Mesodermal cell (in vitro differentiated cells): ENCODE measurements around the gene LEMD3.

ENCODE experiments used
- H3K27ac ChIP-seq: 2 replicates; pipeline ENCODE4 v1.7.0; 2013; ENCODE audit warnings: mild to moderate bottlenecking, low read depth, low read length, moderate library complexity; ENCODE audit not compliant: severe bottlenecking
- H3K36me3 ChIP-seq: 2 replicates; pipeline ENCODE4 v1.7.1; 2013; ENCODE audit warnings: mild to moderate bottlenecking, low read length, moderate library complexity; ENCODE audit not compliant: control insufficient read depth, insufficient read depth
- H3K4me1 ChIP-seq: one replicate; pipeline ENCODE4 v1.7.1; 2013; ENCODE audit warnings: mild to moderate bottlenecking, low read length; ENCODE audit not compliant: insufficient read depth, control insufficient read depth, poor library complexity, severe bottlenecking
- H3K4me3 ChIP-seq: 2 replicates; pipeline ENCODE4 v1.7.0; 2013; ENCODE audit warnings: low read length, control low read depth, mild to moderate bottlenecking; ENCODE audit not compliant: insufficient read depth, poor library complexity, severe bottlenecking; ENCODE audit errors: extremely low read depth
- H3K9me3 ChIP-seq: 2 replicates; pipeline ENCODE4 v1.7.1; 2013; ENCODE audit warnings: mild to moderate bottlenecking, low read length, moderate library complexity; ENCODE audit not compliant: control insufficient read depth
- WGBS, 2 experiments: methylation state at CpG; one replicate each; pipeline ENCODE4 v1.1.5; 2013; ENCODE audit warnings: missing lambda C conversion rate in 2 of 2; ENCODE audit not compliant: insufficient coverage in 2 of 2; 5-methylcytosine and 5-hydroxymethylcytosine counted together

LEMD3 gene

GRCh38 chr12:65170209-65170881 lies 962 bp downstream of the LEMD3 start:
- H3K36me3 ChIP-seq = peaks cover 17% of the 10 kb centered on the region
- peak overlapping the region; percentile 91 for H3K27ac ChIP-seq
- no peaks in the 10 kb centered on the region for H3K9me3 ChIP-seq
- H3K4me1 ChIP-seq = peaks cover 11% of the 10 kb centered on the region
- H3K4me3 ChIP-seq = peak overlapping the region; percentile 94
- WGBS, 2 experiments = 0 to 1% methylated on average over 40 to 42 of the region's 47 CpGs

DNA sequence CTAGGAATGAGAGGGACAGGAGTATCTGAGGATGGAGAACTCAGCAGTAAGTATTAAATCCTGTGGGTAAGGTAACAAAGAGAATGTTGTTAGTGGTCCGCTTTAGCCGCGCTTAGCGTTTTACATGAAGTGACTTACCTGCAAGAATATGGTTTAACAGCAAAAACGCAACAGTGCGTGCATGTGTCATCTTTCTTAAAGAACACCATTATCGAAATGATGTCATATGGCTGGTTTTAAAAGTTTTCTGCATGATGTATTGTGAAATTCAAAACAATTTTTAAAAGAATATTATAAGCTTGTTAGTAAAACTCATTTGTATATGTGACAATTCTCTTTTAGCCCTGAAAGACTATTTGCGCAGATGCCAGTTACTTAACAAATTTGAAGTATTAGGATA lies 1.7 kb downstream of the LEMD3 start:
- H3K4me1 ChIP-seq = peaks cover 11% of the 10 kb centered on the region
- peaks cover 24% of the 10 kb centered on the region for H3K36me3 ChIP-seq
- H3K9me3 ChIP-seq = no peaks in the 10 kb centered on the region
- H3K4me3 ChIP-seq = peak overlapping the region; percentile 94
- H3K27ac ChIP-seq = no peak overlapping the region
- WGBS, 2 experiments = 24 to 39% methylated on average over 4 to 6 of the region's 8 CpGs

GRCh38 chr12:65171870-65172269 lies 2.5 kb downstream of the LEMD3 start:
- WGBS, 2 experiments = 74 to 78% methylated on average over 2 of the region's 3 CpGs
- H3K4me3 ChIP-seq = peak overlapping the region; percentile 94

GRCh38 chr12:65175385-65175784 lies 6.0 kb downstream of the LEMD3 start:
- Histone ChIP-seq H3K27ac (no peak overlapping the region), H3K4me3 (no peak overlapping the region), H3K36me3 (peaks cover 36% of the 10 kb centered on the region)

More at GRCh38 chr12:65171870-65172269, 2.5 kb downstream of the LEMD3 start:
- Histone ChIP-seq H3K27ac (no peak overlapping the region), H3K4me1 (peaks cover 11% of the 10 kb centered on the region), H3K9me3 (no peaks in the 10 kb centered on the region), H3K36me3 (peaks cover 26% of the 10 kb centered on the region)

DNA sequence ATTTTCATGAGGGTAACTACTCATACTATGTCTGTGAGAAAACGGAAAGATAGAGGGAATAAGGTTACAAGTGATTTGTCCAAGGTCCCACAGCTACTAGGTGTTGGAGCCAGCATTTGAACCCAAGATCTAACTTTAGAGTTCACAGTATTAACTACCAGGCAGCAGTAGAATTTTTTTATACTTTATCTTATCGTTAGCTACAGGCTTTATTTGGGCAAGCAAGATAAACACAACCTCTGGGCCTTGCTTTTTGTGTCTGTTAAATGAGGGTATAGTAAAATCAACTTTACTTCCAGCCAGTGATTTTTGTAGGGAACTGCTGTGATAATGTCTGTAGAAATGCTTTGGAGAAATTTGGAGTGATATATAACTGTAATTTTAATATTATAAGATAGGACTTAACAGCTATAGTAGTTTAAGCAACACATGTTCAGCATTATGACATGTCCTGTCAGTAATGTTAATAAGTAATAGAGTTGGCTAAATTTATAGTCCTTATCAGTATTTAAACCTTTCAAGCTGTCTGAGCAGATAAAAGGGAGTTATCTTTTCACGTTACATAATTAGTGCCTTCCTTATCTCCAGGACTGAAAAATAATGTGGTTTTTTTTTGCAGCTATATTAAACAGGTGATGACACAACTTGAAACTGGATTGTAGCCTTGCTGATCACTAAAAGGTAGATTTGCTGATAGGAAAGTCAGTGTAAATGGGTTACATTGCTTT lies 12.8 kb downstream of the LEMD3 start:
- Histone ChIP-seq H3K4me3 (no peak overlapping the region), H3K4me1 (no peaks in the 10 kb centered on the region), H3K36me3 (peaks cover 13% of the 10 kb centered on the region), H3K9me3 (no peaks in the 10 kb centered on the region), H3K27ac (no peak overlapping the region)
- no CpG with 5 or more reads among the region's 3 CpGs for WGBS, 2 experiments

More at GRCh38 chr12:65175385-65175784, 6.0 kb downstream of the LEMD3 start:
- Histone ChIP-seq H3K4me1 (peaks cover 11% of the 10 kb centered on the region), H3K9me3 (no peaks in the 10 kb centered on the region)

DNA sequence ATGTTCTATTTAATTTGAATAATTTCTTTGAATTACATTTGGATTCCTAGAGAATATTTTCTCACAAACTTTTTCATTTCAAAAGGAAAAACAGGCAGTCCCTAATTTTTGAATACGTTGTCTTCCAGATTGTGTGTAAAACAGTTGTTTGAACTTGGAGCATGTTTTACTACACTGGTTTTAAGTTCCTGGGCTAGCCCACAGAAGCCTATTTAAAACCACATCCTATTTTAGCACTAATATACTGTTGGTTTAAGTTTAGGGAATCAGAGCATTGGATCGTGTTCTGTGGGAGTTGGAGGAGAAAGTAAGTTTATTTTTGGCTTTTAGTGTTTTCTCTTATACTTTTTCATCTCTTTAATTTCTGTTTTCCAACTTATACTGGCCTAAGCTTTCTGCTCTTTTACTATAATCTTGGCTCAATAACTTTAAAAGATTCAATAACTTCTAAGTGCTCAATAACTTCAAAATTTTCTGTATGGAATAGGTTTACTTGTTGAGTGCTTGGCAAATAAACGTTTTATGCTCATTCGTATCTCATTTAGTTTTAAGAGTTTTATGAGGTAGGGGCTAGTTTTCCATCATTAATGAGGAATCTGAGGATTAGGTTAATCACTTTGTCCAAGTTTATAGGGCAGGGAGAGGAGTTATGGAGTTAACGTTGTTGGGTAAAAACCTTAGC lies 14.9 kb downstream of the LEMD3 start:
- WGBS, 2 experiments = 85% methylated on average over 2 of the region's 5 CpGs; no CpG with 5 or more reads in 1 of the 2 experiments
- H3K9me3 ChIP-seq = no peaks in the 10 kb centered on the region
- no peak overlapping the region for H3K27ac ChIP-seq
- H3K36me3 ChIP-seq = peaks cover 3% of the 10 kb centered on the region
- H3K4me3 ChIP-seq = no peak overlapping the region
- H3K4me1 ChIP-seq = no peaks in the 10 kb centered on the region

GRCh38 chr12:65184858-65185229 lies 15.5 kb downstream of the LEMD3 start:
- Histone ChIP-seq H3K9me3 (no peaks in the 10 kb centered on the region), H3K36me3 (peaks cover 3% of the 10 kb centered on the region), H3K4me3 (no peak overlapping the region), H3K4me1 (no peaks in the 10 kb centered on the region), H3K27ac (no peak overlapping the region)
- WGBS, 2 experiments = 100% methylated on average over 1 of the region's 1 CpG; no CpG with 5 or more reads in 1 of the 2 experiments

DNA sequence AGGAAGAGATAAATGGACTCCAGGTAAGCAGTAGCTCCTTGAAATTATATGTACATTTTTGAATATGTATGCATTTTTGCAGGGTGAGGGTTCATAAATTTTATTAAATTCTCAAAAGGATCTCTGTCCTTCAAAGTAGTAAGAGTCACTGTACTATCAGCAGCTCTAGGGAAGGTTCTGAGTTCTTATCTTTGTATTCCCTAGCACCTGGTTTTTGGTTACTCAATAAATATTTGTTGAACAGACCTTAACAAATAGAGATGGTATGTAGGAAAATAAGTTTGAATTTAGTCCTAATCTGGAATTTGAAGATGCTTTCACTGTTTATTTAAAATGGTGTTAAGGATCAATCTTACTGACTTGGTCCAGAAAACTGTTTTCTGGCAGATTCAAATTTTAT lies 18.3 kb downstream of the LEMD3 start:
- no peaks in the 10 kb centered on the region for H3K9me3 ChIP-seq
- H3K27ac ChIP-seq = no peak overlapping the region
- H3K36me3 ChIP-seq = peaks cover under 1% of the 10 kb centered on the region
- no peaks in the 10 kb centered on the region for H3K4me1 ChIP-seq
- no peak overlapping the region for H3K4me3 ChIP-seq

- no peaks in the 10 kb centered on the region for H3K4me1 ChIP-seq
- H3K36me3 ChIP-seq = peaks cover 5% of the 10 kb centered on the region
- no peaks in the 10 kb centered on the region for H3K9me3 ChIP-seq
- no peak overlapping the region for H3K4me3 ChIP-seq
- no peak overlapping the region for H3K27ac ChIP-seq
- WGBS, 2 experiments = 83 to 95% methylated on average over 1 to 2 of the region's 3 CpGs
These were observed 18.9 kb downstream of the LEMD3 start for GRCh38 chr12:65188179-65188701.

DNA sequence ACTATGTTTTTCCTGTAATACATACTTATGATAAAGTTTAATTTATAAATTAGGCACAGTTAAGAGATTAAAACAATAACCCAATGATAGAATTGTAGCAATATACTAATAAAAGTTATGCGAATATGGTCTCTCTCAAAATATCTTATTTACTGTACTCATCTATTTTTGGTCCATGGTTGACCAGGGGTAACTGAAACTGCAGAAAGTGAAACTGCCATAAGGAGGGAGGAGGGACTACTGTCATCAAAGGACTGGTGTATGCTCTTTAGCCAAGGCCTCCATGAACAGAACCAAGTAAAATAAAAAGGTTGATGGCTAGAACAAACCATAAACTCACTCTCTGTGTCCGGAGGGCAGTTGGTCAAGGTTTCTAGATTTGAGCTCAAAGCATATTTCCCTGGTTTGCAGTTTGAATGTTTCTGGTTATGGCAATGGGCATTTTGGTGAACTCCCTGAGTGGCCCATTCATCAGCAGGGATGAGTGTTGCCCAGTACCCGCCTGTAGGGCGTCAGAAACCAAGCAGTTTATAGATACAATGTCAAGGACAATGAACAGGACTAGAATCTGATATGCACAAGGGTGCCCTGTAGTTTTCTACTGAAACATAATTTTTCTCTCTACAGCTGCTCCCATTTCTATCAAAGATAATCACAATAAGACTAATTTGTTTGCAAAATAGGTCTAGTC lies 19.8 kb downstream of the LEMD3 start:
- Histone ChIP-seq H3K9me3 (no peaks in the 10 kb centered on the region), H3K36me3 (peaks cover 6% of the 10 kb centered on the region), H3K4me3 (no peak overlapping the region), H3K27ac (no peak overlapping the region), H3K4me1 (no peaks in the 10 kb centered on the region)
- 72 to 97% methylated on average over 2 to 3 of the region's 4 CpGs for WGBS, 2 experiments
